ENCODE data around the gene SKAP2. TPM values are rescaled to one million over a fixed set of nuclear protein-coding genes. Genes with fewer than 3 reads are reported as not detected.
A peak's percentile ranks its signal among the peaks of the same experiment; 100 is the strongest.

SKAP2 gene
- total RNA-seq, 2 experiments from 2014 or later: 12.8 to 15.1 TPM

- H3K9me3 Mint-ChIP-seq: no peaks in the 10 kb centered on the region
- H3K27ac Mint-ChIP-seq: no peak overlapping the region
- no peaks in the 10 kb centered on the region for H3K4me1 Mint-ChIP-seq
- H3K27me3 Mint-ChIP-seq: peaks cover 6% of the 10 kb centered on the region
- ChIA-PET CTCF (no interaction called here), POLR2A (no interaction called here)
- no peak overlapping the region for H3K4me3 Mint-ChIP-seq
- no peak for DNase-seq
- H3K36me3 Mint-ChIP-seq (ENCODE audit: low read depth): no peaks in the 10 kb centered on the region
These were observed 222.0 kb downstream of the SKAP2 start for GRCh38 chr7:26642416-26642815.

- ChIA-PET POLR2A (no interaction called here), CTCF (no interaction called here)
- H3K4me1 Mint-ChIP-seq: peaks cover under 1% of the 10 kb centered on the region
- H3K36me3 Mint-ChIP-seq (ENCODE audit: low read depth): peaks cover 1% of the 10 kb centered on the region
- H3K4me3 Mint-ChIP-seq: no peak overlapping the region
- H3K27me3 Mint-ChIP-seq: peaks cover 30% of the 10 kb centered on the region
- H3K27ac Mint-ChIP-seq: no peak overlapping the region
- DNase-seq: no peak
- H3K9me3 Mint-ChIP-seq: no peaks in the 10 kb centered on the region
These were observed 224.7 kb downstream of the SKAP2 start for GRCh38 chr7:26639695-26640094.

DNA sequence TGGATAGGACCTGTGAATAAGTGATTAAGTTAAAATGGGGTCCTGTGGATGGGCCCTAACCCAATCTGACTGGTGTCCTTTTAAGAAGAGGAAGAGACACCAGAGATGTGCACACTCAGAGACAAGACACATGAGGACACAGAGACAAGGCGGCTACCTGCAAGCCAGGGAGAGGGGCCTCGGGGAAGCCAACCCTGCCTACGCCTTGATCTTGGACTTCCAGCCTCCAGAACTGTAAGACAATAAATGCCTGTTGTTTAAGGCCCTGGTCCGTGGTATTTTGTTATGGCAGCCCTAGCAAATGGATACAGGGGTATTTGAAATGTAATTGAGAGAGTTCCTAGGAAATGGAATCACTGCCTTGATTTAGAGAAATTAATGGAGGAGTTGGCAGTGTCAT lies 225.3 kb downstream of the SKAP2 start:
- no peak for DNase-seq
- Mint-ChIP-seq H3K4me1 (peaks cover 7% of the 10 kb centered on the region), H3K9me3 (no peaks in the 10 kb centered on the region), H3K4me3 (no peak overlapping the region), H3K27ac (no peak overlapping the region), H3K27me3 (peaks cover 30% of the 10 kb centered on the region), H3K36me3 (ENCODE audit: low read depth) (peaks cover 4% of the 10 kb centered on the region)
- ChIA-PET CTCF (no interaction called here), POLR2A (no interaction called here)

DNA sequence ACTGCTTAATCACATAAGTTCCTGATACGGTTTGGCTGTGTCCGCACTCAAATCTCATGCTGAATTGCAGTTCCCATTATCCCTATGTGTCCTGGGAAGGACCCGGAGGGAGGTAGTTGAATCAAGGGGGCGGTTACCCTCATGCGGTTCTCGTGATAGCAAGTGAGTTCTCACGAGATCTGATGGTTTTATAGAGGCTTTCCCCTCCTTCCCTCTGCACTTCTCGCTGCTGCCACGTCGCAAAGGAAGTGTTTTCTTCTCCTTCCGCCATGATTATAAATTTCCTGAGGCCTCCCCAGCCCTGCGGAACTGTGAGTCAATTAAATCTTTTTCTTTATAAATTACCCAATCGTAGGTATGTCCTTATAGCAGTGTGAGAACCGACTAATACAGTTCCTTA lies 226.2 kb downstream of the SKAP2 start:
- CTCF ChIA-PET: no interaction called here
- H3K4me1 Mint-ChIP-seq: peaks cover 17% of the 10 kb centered on the region

DNA sequence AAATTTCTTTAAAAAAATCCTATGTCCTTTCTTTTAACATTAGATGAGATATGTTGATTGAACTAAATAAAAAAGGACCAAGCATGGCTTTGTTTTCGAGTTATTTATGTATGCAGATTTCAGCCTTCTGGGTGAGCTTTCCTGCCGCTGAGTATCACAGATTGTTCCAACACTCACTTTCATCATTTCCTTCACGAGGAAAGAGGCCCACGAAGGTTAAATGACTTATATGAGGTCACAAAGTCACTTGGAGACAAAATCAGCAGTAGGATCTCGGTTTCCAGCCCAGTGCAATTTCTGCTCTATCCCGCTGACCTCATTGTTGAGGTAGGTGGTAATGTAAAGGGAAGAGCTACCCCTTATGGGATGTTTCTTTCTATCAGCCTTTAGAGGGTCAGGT lies 226.8 kb downstream of the SKAP2 start:
- no peak overlapping the region for H3K4me3 Mint-ChIP-seq
- POLR2A ChIA-PET: no interaction called here
- peaks cover 2% of the 10 kb centered on the region for H3K9me3 Mint-ChIP-seq
- peaks cover 30% of the 10 kb centered on the region for H3K27me3 Mint-ChIP-seq
- H3K27ac Mint-ChIP-seq: no peak overlapping the region
- CTCF ChIA-PET: no interaction called here
- no peak for DNase-seq
- H3K36me3 Mint-ChIP-seq (ENCODE audit: low read depth): peaks cover 11% of the 10 kb centered on the region
- H3K4me1 Mint-ChIP-seq: peaks cover 20% of the 10 kb centered on the region

More for the DNA sequence above, 226.2 kb downstream of the SKAP2 start:
- DNase-seq: no peak
- Mint-ChIP-seq H3K36me3 (ENCODE audit: low read depth) (peaks cover 11% of the 10 kb centered on the region), H3K27ac (no peak overlapping the region), H3K4me3 (no peak overlapping the region), H3K27me3 (peaks cover 30% of the 10 kb centered on the region), H3K9me3 (peaks cover 2% of the 10 kb centered on the region)
- POLR2A ChIA-PET: no interaction called here

- Mint-ChIP-seq H3K27me3 (peaks cover 30% of the 10 kb centered on the region), H3K4me1 (peaks cover 22% of the 10 kb centered on the region), H3K4me3 (no peak overlapping the region), H3K27ac (no peak overlapping the region), H3K9me3 (peaks cover 2% of the 10 kb centered on the region), H3K36me3 (ENCODE audit: low read depth) (peaks cover 11% of the 10 kb centered on the region)
- ChIA-PET CTCF (interaction anchor here (1.0 kb wide), 1 partner anchor 46 kb away, joined by 3 read pairs; no protein-coding TSS in a partner anchor), POLR2A (no interaction called here)
- no peak for DNase-seq
These were observed 227.6 kb downstream of the SKAP2 start for GRCh38 chr7:26636808-26637207.

DNA sequence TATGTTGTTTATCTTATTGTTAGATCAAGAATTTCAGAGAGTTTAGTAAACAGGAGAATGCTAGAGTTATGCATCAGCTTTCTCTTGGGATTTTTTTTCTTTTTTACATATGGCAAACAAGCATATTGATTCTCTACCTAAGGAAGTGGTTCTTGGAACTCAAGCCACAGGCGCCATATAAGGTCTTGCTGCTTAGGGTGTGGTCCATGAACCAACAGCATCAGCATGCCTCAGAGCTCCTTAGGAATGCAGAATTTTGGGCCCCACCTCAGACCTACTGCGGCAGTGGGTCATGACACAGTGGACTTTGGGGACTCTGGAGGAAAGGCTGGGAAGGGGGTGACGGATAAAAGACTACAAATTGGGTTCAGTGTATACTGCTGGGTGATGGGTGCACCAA lies 230.8 kb downstream of the SKAP2 start:
- Mint-ChIP-seq H3K27ac (peak overlapping the region; percentile 76), H3K9me3 (peaks cover 2% of the 10 kb centered on the region), H3K4me3 (peak overlapping the region; percentile 33), H3K36me3 (ENCODE audit: low read depth) (peaks cover 17% of the 10 kb centered on the region), H3K4me1 (peaks cover 31% of the 10 kb centered on the region), H3K27me3 (peaks cover 33% of the 10 kb centered on the region)
- POLR2A ChIA-PET: no interaction called here
- DNase-seq: peak; percentile 49
- CTCF ChIA-PET: no interaction called here

GRCh38 chr7:26631601-26632000 lies 232.8 kb downstream of the SKAP2 start:
- no peak overlapping the region for H3K4me3 Mint-ChIP-seq
- H3K9me3 Mint-ChIP-seq: peaks cover 2% of the 10 kb centered on the region
- peaks cover 26% of the 10 kb centered on the region for H3K27me3 Mint-ChIP-seq
- DNase-seq: no peak
- peaks cover 17% of the 10 kb centered on the region for H3K36me3 Mint-ChIP-seq (ENCODE audit: low read depth)
- no peak overlapping the region for H3K27ac Mint-ChIP-seq
- CTCF ChIA-PET: no interaction called here
- POLR2A ChIA-PET: no interaction called here
- H3K4me1 Mint-ChIP-seq: peaks cover 31% of the 10 kb centered on the region

DNA sequence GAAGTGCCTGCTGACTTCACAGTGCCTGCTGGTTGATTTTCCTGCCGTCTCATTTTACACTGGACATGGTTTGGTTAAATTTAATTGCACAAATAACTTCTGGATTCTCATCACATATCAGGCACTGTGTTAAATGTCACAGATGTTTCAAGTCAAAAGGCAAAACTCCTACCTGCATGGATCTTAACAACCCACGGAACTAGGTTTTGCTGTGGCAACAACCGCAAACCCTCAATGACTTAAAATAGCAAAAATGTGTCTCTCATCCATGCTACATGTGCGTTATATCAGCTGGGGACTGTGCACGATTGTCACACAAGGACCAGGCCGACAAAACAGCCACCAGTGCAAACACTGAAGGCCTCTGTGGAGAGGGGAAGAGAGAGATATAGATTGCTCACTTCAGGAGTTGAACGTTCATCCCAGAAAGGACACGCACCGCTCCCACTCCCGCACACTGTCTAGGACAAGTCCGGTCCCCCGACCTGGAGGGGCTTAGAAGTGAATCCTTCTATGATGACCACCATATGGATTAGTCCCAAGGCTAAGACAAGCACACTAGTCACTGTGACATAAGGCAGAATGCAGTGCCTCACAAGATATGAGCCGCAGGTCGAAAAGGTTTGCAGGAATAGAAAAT lies 233.3 kb downstream of the SKAP2 start:
- POLR2A ChIA-PET: no interaction called here
- H3K27me3 Mint-ChIP-seq: peaks cover 20% of the 10 kb centered on the region
- no peak for DNase-seq
- H3K9me3 Mint-ChIP-seq: peaks cover 2% of the 10 kb centered on the region
- CTCF ChIA-PET: no interaction called here
- peaks cover 31% of the 10 kb centered on the region for H3K4me1 Mint-ChIP-seq
- no peak overlapping the region for H3K4me3 Mint-ChIP-seq
- H3K36me3 Mint-ChIP-seq (ENCODE audit: low read depth): peaks cover 17% of the 10 kb centered on the region
- no peak overlapping the region for H3K27ac Mint-ChIP-seq

GRCh38 chr7:26630361-26630760 lies 234.0 kb downstream of the SKAP2 start:
- peaks cover 31% of the 10 kb centered on the region for H3K4me1 Mint-ChIP-seq
- peaks cover 17% of the 10 kb centered on the region for H3K36me3 Mint-ChIP-seq (ENCODE audit: low read depth)
- ChIA-PET CTCF (no interaction called here), POLR2A (no interaction called here)
- no peak overlapping the region for H3K4me3 Mint-ChIP-seq
- H3K27me3 Mint-ChIP-seq: peaks cover 14% of the 10 kb centered on the region
- H3K27ac Mint-ChIP-seq: no peak overlapping the region
- DNase-seq: no peak
- peaks cover 2% of the 10 kb centered on the region for H3K9me3 Mint-ChIP-seq

DNA sequence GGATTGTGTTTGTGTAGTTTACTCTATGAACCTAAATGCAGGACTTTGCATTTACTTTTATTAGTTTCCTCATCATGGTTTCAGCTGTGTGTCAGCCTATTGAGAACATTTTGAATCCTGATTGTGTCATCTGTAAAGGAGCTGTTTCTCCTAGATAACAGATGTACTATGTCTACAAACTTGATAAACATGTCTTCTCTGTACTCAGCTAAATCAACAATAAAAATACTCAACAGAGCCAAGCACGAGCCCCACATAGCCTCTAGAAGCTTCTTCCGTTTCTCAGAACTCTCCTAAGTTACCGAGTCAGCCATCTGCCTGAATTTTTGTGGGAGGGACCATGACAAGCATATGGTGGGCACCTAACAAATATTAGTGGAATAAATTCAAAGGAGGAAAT lies 234.7 kb downstream of the SKAP2 start:
- POLR2A ChIA-PET: no interaction called here
- Mint-ChIP-seq H3K36me3 (ENCODE audit: low read depth) (peaks cover 16% of the 10 kb centered on the region), H3K4me3 (no peak overlapping the region), H3K27ac (no peak overlapping the region), H3K9me3 (peaks cover 2% of the 10 kb centered on the region), H3K4me1 (peaks cover 30% of the 10 kb centered on the region), H3K27me3 (peaks cover 13% of the 10 kb centered on the region)
- no peak for DNase-seq
- CTCF ChIA-PET: no interaction called here

GRCh38 chr7:26627891-26628341 lies 236.5 kb downstream of the SKAP2 start:
- peaks cover 11% of the 10 kb centered on the region for H3K27me3 Mint-ChIP-seq
- no peak overlapping the region for H3K4me3 Mint-ChIP-seq
- H3K27ac Mint-ChIP-seq: no peak overlapping the region
- POLR2A ChIA-PET: no interaction called here
- DNase-seq: no peak
- H3K9me3 Mint-ChIP-seq: no peaks in the 10 kb centered on the region
- H3K4me1 Mint-ChIP-seq: peaks cover 13% of the 10 kb centered on the region
- peaks cover 6% of the 10 kb centered on the region for H3K36me3 Mint-ChIP-seq (ENCODE audit: low read depth)
- CTCF ChIA-PET: no interaction called here

DNA sequence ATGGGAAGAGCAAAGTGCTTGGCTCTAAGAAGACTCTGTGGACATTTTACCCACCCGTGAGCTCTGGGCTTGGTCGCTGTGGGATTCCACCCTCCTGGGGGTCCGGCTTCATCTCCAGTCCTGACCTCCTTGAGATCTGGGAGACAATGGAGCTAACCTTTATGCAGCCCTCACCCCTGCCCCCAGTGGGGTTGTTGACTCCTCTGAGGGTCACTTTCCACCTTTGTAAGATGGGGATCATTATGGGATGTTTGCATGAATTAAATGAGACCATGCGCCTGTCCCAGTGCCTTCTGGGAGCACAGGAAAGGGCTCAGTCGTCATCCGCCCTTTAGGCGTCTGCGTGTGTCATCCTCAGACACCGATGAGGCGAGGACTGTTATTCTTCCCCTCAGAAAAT lies 237.2 kb downstream of the SKAP2 start:
- POLR2A ChIA-PET: no interaction called here
- Mint-ChIP-seq H3K27me3 (peaks cover 11% of the 10 kb centered on the region), H3K36me3 (ENCODE audit: low read depth) (peaks cover 6% of the 10 kb centered on the region), H3K4me3 (no peak overlapping the region), H3K9me3 (no peaks in the 10 kb centered on the region), H3K4me1 (peaks cover 9% of the 10 kb centered on the region), H3K27ac (no peak overlapping the region)
- CTCF ChIA-PET: no interaction called here
- DNase-seq: no peak

GRCh38 chr7:26626687-26627086 lies 237.7 kb downstream of the SKAP2 start:
- no peak for DNase-seq
- peaks cover 8% of the 10 kb centered on the region for H3K4me1 Mint-ChIP-seq
- H3K36me3 Mint-ChIP-seq (ENCODE audit: low read depth): peaks cover 5% of the 10 kb centered on the region
- POLR2A ChIA-PET: no interaction called here
- H3K27ac Mint-ChIP-seq: no peak overlapping the region
- no peaks in the 10 kb centered on the region for H3K9me3 Mint-ChIP-seq
- no peak overlapping the region for H3K4me3 Mint-ChIP-seq
- H3K27me3 Mint-ChIP-seq: peaks cover 11% of the 10 kb centered on the region
- CTCF ChIA-PET: no interaction called here

Measured in activated CD4-positive, alpha-beta memory T cell treated with anti-CD3 and anti-CD28 coated beads, Interleukin-2, amount 10 ng/mL, durations not matched to agents 7 days and 5 days (primary cell).